Skeletal muscle cell (primary cell): Measurements from ENCODE around the gene PSMA5.
"Not testable (repeated sequence)": the region's sequence is repeated elsewhere in the genome, so short reads cannot be mapped to it uniquely, and the experiment has no call there.

Experiments used
- DNase-seq: peaks from one replicate; pipeline ENCODE4 v3.0.0-alpha.2; 2010; ENCODE audit warnings: low read depth
- H3K4me3 ChIP-seq: 2 replicates; pipeline ENCODE4 v1.5.1; 2011; ENCODE audit warnings: low read depth, mild to moderate bottlenecking, control low read depth, low read length, moderate library complexity

PSMA5 gene

DNA sequence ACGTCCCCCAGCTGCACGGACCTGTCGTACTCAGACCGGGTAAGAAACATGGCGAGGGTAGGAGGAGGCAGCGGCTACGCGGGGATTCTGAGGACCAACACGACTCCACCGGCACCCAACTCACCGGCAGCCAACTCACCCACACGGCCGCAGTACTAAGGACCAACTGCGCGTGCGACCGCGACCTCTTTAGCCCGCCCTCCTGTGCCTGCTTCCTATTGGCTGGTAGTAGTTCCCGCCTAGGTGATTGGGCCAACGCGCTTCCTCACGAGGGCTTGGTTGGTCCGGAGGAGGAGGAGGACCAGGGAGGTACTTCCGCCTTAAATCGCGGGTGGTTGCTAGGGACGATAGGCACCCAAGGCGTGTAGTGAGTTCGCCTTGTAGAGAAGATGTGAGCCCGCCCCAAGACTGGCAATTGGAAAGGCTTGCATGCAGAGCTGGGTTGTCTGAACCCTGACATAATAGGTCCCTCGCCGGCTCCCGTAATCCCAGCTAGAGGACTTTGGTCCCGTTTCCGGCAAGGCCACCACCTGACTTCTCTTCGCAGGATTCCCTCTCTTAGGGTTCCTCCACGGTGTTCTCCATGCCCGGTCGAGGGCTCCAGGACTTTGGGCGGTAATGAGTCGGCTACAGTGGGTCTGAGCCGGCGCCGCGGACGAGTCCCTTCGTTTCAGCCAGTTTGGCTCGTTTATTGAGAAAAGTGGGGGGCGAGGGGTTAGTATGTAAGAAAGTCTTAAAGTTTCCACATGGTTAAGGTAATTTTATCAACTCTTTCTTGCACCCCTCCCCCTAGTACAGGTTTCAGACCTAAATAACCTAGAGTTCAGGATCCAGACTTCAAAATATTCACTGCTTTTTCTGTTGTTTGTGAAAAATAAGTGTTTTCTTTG, at the start of gene PSMA5:
Gene PSMA5, minus strand, starts transcription at position 168 of the 890 bp plus-strand sequence. Its CDS starts 118 bp downstream, at position 50.
- peak within 1 kb of the TSS; percentile 95 for H3K4me3 ChIP-seq
- DNase-seq: peak; percentile 98

DNA sequence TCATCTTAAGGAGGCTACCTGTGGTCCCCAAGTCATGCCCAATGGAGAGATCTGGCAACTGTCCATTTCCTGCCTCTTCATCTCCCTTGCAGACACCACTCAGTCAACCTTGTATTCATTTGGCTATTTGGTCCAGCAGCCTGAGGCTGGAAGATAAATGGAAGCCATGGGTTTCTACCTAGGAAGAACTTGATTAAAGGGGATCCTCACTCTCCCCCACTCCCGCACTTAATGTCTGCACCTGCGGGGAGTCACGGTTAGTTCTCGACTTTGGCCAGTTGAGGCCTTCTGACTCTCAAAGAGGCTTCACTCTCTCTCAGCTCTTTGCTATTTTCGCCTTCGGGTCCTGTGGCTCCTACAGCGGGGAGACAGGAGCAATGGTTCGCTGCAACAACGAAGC, 49.0 kb upstream of the PSMA5 start:
- no peak for DNase-seq
- no peak overlapping the region for H3K4me3 ChIP-seq

DNA sequence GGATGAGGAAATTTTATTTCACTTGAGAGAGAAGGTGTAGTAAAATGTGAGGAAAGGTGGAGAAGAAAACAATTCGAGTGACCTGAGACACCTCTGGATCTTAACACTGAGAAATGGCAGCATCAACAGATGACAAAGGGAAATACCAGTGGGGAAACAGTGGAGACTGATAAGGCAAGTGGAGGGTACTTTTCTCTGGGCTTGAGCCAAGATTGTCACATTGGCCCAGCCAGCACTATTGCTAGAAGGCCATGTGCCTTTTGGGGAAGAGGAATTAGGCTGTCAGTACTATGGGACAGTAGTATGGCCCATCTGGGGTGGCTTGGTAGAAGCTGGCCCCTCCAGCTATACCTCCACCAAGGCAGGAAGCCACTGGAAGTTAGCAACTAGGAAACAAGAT, 48.4 kb upstream of the PSMA5 start:
- H3K4me3 ChIP-seq: no peak overlapping the region
- DNase-seq: no peak

DNA sequence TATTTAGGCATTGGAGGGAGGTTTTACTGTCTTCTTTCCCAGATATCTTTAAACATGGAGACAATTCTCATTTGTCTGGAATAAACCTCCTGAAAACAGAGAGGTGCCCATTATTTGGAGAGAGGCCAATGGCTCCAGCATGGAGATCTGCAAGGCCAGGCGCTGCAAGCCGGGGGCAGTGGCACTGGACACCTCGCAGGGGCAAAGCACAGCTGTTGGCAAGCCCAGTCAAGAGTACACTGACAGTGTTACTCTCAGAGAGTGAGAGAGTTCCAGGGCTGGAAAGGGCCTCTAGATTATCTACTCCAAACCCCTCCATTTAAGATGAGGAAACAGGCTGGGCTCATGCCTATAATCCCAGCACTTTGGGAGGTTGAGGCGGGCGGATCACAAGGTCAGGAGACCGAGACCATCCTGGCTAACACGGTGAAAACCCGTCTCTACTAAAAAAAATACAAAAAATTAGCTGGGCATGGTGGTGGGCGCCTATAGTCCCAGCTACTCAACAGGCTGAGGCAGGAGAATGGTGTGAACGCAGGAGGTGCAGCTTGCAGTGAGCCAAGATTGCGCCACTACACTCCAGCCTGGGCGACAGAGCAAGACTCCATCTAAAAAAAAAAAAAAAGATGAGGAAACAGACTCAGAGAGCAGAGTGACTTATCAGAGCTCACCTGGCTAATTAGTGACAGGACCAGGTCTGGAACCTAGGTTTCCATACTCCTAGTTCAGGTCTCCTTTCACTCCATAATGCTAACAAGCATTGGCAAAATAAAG, 47.2 kb upstream of the PSMA5 start:
- DNase-seq, H3K4me3 ChIP-seq: not testable (repeated sequence)

DNA sequence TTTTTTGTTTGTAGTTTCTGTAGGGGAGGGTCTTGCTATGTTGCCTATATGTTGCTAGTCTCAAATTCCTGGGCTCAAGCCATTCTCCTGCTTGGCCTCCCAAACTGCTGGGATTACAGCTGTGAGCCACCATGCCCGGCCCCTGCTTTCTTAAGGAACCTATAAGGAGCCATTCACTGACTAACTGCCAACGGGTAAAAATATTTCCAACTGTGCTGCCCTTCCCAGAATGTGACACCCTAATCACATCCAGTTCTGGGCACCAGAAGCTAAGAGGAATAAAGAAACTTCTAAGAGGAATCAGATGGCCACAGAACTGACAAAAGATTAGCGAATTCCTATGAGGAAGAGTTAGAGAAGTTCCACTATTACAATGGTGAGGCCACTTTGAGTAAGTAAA, 46.5 kb upstream of the PSMA5 start:
- no peak for DNase-seq
- H3K4me3 ChIP-seq: no peak overlapping the region

DNA sequence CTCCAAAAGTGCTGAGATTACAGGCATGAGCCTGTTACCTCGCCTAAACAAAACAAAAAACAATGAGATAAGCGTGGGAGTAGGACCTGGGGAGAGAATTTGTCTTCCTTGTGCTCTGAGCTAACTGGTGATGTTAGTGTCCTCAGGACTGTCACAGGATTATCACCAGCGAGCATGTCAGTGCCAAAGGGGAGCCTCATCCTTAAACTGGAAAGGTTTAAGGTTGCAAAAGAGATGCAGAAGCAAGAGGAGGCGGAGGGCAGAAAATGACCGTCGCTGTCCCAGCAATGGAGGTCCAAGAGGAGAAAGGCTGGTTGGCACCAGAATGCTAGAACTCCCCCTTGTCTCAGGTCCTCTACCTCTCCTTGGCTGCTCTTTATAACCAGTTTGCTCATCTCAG, 44.0 kb upstream of the PSMA5 start:
- no peak for DNase-seq

DNA sequence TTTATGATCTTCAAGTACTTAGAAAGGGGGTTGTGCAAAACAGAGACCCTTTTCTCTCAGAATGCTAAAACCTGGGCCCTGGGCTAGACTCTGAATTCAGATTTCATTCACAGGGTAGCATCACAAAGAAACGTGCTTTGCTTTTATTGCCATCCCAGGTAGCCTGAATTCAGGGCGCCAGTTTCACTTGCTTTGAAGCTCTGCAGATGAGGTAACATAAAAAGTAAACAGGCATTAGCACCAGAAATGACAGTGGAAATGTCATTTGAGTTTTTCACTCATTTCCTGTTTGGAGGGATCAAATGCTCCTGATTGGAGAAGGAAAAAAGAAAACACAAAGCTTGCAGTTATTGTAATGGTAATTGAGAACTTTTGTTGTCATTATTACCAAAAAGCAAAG, 42.7 kb upstream of the PSMA5 start:
- DNase-seq: no peak
- no peak overlapping the region for H3K4me3 ChIP-seq

More for the DNA sequence above, 44.0 kb upstream of the PSMA5 start:
- H3K4me3 ChIP-seq: no peak overlapping the region

DNA sequence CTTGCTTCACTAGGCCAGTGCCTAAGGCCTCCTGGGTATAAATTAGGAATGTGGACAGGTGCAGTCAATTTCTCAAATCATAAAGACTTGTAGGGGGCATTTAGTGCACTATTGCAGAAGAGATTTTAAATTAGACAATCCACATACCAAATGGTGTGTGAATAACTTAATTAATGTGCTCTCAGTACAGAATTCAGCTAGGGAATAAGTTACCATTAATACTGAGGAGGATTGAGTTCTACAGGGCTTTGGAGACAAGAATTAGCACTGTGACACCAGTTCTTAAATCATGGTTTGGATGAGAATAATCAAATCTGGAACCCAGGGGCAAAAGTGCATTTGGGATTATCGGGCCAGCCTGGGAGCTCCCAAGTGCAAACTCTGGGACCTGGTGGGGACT, 41.8 kb upstream of the PSMA5 start:
- no peak overlapping the region for H3K4me3 ChIP-seq
- no peak for DNase-seq

DNA sequence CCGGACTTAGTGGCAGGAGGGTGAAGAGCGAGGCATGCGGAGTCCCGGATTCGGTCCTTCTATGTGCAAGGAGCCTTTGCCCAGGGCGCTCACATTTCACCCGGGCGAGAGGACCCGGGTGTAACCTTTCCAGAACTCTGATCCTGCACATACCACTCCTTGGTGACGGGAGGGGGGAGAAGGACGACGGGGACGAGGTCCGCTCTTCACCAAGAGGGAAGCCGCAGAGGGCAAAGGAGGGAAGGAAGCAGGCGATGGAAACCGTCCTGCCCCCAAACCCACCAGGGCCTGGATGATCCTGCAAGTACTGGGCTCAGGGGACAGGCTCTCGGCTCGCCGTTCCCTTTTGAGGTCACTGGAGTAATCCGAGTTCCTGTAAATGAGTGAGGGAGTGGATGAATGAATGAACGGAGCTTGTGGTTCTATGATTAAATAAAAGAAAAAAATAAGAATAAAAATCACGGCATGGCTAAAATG, 41.1 kb upstream of the PSMA5 start:
- no peak for DNase-seq
- H3K4me3 ChIP-seq: no peak overlapping the region

DNA sequence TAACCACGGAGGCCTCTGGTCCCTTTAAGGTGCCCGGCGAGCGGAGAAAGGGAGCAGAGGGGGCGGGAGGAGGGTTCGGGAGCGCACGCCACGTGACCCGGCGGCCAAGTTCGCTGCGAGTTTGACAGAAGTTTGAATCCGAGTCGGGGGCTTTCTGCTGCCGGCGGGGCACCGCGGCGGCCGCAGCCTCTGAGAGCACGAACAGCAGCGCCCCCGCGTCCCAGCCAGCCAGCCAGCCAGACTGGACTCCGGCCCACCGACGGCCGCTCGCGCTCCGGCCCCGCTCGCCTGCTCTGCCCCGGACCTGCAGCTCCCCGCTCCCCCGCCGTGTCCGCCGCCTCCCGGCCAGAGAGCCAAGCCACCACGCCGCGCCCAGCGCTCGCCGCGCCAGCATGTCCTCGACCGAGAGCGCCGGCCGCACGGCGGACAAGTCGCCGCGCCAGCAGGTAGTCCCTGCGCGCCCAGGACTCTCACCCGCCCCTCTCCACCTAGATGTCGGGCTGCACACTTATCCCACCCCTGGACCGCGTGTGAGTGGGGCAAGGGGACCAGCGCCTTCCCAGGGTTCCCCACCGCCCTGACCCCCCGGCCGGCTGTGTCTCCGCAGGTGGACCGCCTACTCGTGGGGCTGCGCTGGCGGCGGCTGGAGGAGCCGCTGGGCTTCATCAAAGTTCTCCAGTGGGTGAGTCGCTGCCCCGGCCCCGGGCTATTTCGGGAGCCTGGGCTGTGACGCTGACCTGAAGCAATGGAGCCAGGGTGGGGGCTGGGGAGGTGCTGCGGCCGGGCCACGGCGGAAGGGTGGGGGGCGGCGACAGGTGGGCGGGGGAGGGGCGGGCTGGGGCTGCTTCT, 40.4 kb upstream of the PSMA5 start, which contains the start of gene SYPL2:
Gene SYPL2, plus strand, starts transcription at position 95 of the 849 bp plus-strand sequence. Its CDS starts 298 bp downstream, at position 393.
- DNase-seq: no peak
- H3K4me3 ChIP-seq: peak within 1 kb of the TSS; percentile 50

DNA sequence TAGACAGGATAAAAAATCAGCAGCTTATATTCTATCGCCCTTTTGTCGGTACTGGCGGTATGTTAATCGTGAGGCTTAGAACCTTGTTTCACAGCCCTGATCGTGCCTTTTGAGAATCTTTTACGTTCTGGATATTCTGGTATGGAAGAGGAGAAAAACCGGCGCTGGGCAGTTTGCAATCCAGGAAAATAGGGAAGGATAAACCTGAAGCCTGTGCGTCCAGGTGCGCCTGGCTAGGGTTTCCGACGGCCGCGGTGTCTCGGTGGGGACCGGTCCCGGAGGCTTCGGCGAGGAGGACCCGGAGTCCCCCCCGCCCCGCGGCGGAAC, 39.8 kb upstream of the PSMA5 start:
- no peak for DNase-seq
- H3K4me3 ChIP-seq: peak overlapping the region; percentile 50

DNA sequence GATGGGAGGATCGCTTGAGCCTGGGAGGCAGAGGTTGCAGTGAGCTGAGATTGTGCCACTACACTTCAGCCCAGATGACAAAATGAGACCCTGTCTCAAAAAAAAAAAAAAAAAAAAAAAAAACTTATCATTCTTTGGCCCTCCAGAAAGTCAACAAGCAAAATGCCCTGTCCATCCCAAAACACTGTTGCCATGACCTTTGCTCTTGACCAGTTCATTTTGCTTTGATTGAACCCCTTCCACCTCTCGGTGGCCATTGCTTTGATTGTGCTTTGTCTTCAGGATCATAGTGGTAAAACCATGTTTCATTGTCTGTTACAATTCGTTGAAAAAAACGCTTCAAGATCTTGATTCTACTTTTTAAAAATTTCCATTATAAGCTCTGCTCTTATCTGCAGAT, 31.6 kb upstream of the PSMA5 start:
- DNase-seq: no peak
- H3K4me3 ChIP-seq: no peak overlapping the region

DNA sequence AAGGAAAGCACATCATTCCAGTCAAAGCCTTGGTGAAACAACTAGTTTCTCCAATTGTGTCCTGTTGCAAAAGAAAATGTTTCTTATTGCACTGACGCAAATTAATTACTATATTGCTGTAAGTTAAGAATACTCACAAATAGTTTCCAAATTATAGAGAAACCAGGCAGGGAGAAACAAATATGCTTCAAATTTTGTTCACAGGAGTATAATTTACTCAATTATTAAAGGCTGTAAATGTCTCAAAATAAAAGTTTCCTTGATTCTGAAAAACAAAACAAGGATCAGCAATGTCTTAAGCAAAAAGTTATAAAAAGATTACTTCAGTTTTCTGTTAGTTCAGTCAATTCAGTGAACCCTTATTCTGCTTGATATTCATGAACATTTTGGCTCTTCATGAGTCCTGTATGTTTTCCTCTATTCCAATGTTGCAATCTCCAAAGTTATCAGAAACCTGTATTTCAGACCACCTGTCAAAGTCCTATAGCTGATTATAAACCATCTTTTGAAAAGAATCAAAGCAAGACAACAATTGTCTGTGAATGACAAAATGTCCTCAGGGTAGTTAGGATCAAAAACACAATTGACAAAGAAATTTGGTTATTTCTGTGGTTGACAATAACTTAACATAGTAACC, 28.4 kb upstream of the PSMA5 start:
- no peak overlapping the region for H3K4me3 ChIP-seq
- no peak for DNase-seq

DNA sequence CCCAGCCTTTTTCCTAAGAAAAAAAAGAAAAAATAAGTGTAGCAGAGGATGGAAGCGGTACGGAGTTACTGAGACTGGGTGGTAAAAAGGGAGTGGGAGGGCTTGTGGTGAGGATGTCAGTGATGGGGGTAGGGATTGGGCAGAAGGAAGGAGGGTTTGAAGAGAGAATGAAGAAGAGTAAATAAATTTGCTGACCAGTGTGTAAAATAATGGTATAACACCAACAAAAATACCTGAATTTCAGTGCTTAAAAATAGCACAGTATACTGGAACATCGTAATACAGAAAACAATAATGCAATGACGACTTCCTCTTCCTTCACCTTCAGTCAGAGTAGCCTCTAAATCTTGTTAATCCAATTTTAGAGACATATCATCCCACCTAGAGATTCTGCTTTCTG, 21.3 kb upstream of the PSMA5 start:
- H3K4me3 ChIP-seq: no peak overlapping the region
- no peak for DNase-seq

DNA sequence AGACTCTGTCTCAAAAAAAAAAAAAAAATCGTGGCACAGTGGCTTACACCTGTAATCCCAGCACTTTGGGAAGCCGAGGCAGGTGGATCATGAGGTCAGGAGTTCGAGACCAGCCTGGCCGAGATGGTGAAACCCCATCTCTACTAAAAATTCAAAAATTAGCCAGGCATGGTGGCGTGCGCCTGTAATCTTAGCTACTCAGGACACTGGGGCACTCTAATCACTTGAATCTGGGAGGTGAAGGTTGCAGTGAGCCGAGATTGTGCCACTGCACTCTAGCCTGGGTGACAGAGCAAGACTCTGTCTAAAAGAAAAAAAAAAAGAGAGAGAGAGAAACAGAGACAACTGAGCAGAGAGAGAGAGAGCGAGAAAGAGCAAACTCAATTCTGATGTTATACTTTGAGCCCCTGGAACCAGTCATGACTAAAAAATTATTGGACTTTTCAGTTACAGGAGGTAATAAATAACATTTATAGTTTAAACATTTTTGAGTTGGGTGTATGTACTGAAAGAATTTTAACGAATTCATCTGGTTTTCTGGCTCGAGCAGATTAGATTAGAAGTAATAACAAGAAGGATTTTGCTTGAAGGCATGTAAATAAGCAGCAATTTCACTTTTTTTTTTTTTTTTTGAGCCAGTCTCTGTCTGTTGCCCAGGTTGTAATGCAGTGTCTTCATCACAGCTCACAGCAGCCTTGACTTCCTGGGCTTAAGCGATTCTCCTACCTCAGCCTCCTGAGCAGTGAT, 19.9 kb upstream of the PSMA5 start:
- not testable (repeated sequence) for DNase-seq, H3K4me3 ChIP-seq

DNA sequence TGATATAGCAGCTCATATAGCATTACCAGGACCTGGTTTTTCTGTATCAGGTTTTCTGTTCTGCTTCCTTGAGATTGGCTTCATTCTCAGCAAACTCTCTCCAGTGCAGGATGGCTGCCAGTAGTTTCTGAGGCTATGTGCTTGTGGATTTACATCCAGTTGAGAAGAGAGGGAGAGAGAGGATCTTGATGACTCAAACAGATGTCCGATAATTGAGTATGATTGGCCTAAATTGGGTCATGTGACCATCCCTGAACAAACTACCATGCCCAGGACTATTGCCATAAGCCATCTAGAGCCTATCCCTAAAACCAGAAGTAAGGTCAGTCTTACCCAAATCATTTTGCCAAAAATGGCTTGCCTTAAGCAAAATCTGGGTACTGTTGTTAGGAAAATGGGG, 18.1 kb upstream of the PSMA5 start:
- H3K4me3 ChIP-seq: no peak overlapping the region
- DNase-seq: no peak

DNA sequence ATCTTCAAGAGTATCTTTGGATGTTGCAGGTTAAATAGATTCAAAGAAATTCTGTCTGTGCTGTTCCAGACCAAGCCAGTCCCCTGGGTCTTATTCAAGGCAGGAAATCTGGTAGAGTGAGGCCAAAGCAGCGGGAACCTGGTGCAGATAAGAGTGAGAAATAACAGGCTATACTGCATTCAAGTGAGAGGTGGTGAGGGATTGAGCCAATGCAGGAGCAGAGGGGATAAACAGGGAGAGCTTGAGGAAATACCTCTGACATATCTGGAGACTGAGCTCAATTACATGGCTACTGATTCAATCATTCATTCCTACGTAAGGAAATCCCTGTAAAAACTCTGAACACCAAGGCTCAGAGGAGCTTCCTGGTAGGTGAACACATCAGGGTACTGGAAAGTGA, 17.2 kb upstream of the PSMA5 start:
- no peak for DNase-seq
- no peak overlapping the region for H3K4me3 ChIP-seq

DNA sequence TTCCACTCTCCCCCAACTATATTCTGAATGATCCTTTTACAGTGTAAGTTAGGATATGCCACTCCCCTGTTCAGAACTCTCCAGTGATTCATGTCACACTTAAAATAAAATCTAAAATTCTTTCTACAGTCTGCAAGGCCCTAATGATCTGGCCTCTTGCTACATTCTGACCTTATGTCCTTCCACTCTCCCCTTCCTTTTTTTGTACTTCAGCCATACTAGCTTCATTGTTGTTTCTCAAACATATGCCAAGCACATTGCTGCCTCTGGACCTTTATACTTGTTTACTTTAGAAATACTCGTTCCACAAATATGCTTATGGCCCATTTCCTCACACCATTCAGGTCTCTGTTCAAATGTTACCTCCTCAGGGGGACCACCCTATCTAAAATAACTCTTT, 14.8 kb upstream of the PSMA5 start:
- no peak overlapping the region for H3K4me3 ChIP-seq
- peak; percentile 87 for DNase-seq
